NCI-H2081 treated with DMSO at 0.1 percent for 48 hours (cell line): ENCODE measurements around the gene IL15RA.
"Not testable (repeated sequence)": the region's sequence is repeated elsewhere in the genome, so short reads cannot be mapped to it uniquely, and the experiment has no call there.

Experiments used
- DNase-seq: peaks from one replicate; lab custom pipeline; 2025; lab: John Stamatoyannopoulos, UW

Gene IL15RA

DNA sequence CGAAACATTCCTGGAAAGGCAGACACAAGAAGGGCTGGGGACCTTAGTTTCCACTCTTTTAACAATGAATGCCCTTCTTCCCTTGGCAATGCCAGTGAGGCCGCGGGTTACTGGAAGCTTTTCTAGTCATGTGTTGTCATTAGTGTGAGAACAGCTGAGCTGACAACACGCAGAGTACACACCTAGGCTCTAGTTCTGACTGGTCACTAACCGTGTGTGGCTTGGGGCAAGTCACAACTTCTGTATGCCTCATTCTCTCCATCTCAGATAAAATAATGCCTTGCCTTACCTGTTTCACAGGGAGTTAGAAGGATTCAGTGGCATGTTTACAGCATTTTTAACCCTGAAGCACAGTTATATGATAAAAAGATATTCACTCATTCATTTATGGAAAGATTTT, 55.6 kb downstream of the IL15RA start:
- no peak for DNase-seq

DNA sequence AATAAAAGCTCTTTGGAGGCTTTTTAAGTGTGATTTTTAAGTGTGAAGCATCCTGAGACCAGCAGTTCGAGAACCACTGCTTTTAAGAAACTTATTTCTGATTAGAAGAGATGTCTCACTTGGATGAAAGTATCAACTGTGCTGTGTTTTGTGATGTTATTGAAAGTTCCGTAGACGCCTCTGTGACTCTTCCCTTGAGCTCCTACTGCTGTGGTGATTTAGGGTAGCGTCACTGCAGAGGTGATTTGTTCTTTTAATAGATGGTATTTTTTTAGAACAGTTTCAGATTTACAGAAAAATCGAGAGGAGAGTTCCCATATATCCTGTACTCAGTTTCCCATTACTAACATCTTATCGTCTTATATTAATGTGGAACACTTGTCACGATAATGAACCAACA, 57.8 kb downstream of the IL15RA start:
- DNase-seq: no peak

DNA sequence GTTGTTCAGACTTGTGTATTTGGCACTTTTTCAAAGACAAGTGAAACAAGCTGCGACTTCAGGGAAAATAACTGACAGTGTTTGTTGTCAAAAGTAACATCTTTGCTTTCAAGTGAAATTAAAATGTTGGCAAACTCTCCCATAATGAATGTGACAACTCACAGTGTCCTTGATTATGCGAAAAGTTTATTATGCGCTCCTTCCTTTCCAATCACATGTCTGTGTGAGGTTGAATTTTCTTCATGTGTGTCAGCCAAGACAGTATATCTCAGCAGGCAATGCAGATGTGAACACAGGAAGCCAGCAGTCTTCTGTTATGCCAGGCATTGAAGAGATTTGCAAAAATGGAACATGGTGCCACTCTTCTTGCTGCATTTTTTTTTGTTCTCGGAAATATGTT, 58.6 kb downstream of the IL15RA start:
- no peak for DNase-seq

DNA sequence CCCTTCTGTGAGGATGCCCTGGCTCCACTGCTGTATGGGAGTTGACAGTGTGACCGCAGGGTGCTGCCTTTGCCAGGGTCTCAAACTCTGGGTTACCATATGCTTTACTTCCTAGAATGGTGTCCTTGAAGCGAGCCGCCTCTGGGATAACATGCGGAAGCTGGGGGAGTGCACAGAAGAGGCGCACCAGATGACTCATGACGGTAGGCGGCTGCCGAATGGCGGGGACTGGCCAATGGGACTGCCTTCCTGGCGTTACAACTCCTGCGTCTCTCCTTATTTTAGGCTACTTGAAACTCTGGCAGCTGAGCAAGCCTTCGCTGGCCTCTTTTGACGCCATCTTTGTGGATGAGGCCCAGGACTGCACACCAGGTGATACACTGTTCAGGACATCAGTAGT, 60.0 kb downstream of the IL15RA start:
- no peak for DNase-seq

DNA sequence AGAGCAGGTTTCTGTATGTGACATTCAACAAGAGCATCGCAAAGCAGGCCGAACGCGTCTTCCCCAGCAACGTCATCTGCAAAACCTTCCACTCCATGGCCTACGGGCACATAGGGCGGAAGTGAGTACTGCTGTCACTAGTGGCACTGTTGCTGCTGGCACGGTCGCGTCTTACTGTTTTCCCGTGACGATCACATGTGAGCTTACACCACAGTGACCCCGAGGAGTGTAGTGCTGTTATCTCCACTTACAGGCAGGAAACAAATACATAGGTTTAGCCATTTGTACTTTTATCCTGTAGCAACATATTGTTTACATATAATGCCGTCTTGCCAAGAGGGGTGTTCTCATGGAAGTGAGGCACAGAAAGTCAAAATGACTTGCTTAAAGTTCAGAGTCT, 61.9 kb downstream of the IL15RA start:
- DNase-seq: no peak

DNA sequence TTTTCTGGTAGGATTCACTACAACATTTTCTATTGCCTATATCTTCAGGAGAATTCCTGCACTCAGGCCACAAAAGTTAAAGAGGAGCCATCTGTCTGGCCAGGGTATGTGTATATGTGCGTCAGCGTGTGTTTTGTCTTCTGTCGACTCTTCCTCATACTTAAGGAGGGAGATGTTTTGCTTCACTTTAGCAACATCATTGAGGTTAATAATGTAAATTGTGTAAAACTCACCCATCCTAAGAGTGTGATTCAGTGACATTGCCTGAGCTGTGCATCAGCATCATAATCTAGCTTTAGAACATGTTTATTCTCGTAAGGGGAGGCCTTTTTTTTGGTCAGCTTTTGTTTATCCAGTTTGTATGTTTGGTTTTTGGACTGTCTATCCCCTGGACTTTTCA, 63.6 kb downstream of the IL15RA start:
- DNase-seq: no peak

DNA sequence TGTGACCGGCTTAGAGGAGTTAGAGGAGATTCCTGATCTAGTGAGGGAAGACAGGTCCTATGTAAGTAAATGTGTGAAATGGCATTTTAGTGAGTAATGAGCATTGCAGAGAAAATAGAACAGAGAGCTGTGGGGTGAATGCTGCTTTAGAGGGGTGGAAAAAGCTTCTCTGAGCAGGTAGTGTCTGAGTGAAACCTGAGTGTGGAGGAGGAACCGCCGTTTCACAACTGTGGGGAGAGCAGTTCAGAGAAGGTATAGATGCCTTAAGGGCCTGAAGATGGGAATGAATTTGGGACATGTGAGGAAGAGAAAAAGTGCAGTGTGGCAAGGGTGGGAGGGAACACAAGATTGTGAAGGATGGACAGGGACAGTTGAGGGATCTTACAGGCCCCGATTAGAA, 65.7 kb downstream of the IL15RA start:
- DNase-seq: no peak

DNA sequence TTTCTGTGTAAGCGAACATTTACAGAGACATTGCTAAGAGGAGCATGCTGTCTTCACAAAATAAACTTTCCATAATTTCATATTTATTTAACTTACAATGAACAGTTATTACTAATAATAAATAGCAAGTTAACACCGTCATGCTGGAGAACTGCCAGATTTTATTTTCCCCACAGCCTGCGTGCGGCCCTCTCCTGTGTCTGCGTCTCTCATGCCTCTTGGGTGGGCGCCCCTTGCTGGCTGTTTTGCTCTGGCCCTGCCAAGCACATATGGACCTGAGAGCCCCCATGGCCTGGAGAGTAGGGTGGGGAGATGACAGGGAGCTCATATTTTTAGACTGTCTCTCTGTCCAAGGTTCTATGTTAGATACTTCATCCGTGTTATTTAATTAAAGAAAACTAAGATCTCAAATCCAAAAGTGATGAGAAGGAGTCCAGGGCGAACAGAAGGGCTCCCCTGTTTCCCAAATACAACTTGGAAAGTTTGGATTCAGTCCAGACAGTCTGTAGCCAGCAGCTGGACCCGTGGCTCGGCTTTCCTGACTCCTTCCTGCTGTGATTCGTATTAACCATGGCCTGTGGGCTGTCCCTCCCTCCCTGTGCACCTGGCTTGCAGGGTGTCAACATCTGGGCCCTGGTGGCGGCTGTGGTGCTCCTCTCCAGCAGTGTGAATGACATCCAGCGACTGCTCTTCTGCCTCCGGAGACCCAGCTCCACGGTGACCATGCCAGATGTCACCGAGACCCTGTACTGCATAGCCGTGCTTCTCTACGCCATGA, 66.8 kb downstream of the IL15RA start:
- DNase-seq: peak; percentile 58

DNA sequence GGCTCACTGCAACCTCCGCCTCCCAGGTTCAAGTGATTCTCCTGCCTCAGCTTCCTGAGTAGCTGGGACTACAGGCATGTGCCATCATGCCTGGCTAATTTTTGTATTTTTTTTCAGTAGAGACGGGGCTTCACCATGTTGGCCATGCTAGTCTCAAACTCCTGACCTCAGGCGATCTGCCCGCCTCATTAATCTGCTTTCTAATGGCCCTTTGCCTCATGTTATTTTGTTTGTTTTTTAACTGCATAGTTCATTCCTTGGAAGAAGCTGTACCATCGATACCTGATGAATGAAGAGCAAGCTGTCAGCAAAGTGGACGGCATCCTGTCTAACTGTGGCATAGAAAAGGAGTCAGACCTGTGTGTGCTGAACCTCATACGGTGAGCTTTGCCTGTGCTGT, 68.7 kb downstream of the IL15RA start:
- DNase-seq: not testable (repeated sequence)

DNA sequence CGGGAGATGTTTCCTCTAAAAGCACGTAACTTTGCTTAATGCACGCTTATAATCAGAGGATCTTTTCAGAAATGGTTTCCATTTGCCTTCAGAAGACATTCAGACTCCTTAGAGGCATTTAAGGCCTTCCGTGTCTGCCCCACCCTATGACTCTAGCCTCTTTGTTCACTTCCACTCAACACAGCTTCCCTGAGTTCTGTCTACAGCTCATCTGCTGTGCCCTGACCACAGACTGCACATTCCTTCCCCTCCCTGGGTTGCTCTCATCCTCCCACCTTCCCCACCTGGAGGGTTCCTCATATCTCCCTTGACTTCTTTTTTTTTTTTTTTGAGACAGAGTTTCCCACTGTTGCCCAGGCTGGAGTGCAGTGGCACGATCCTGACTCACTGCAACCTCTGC, 70.7 kb downstream of the IL15RA start:
- no peak for DNase-seq

DNA sequence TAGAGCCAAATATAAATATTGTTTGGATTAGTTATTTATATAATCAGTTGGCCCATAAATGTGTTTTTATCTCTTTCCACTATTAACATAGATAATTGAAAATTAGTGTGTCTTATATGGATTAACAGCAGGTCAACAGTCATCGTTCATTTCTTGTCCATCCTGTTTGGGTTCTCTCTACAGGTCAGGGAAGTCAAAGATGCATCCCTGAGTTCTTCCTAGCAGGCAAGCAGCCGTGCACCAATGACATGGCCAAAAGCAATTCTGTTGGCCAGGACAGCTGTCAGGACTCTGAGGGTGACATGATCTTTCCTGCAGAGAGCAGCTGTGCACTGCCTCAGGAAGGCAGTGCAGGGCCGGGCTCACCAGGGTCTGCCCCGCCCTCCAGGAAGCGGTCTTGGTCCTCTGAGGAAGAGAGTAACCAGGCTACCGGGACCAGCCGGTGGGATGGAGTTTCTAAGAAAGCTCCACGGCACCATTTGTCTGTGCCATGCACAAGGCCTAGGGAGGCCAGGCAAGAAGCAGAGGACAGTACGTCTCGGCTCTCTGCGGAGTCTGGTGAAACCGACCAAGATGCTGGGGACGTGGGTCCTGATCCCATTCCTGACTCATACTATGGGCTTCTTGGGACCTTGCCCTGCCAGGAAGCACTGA, 71.4 kb downstream of the IL15RA start:
- no peak for DNase-seq

DNA sequence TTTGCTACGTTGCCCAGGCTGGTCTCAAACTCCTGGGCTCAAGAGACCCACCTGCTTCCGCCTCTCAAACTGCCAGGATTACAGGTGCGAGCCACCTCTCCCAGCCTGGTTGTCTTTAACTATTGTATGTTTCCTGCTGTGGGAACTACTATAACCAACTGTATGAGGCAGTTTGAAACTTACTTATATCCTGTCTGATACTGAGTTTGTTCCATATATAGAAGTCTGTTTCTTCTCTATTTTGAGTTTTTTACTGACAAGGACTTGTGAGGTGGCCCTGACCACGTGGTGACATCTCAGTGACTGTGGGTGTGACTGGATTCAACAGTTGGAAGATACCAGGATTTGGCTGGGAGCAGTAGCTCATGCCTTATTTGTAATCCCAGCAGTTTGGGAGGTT, 73.1 kb downstream of the IL15RA start:
- no peak for DNase-seq

DNA sequence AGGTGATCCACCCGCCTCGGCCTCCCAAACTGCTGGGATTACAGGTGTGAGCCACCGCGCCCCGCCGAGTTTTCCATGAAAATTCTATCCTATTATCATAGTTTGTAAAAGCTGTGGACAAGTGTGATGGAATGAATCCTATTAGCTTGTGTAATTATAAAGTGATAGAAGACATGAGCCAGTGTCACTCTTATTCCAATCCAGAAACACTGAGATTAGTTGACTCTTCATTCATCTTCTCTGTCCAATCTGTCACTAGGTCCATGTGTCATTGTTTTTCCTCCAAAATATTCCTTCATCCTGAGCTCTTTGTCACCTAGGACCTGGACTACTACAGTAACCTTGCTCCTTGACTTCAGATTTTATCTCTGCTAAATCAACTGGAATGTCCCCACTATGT, 73.8 kb downstream of the IL15RA start:
- DNase-seq: no peak

DNA sequence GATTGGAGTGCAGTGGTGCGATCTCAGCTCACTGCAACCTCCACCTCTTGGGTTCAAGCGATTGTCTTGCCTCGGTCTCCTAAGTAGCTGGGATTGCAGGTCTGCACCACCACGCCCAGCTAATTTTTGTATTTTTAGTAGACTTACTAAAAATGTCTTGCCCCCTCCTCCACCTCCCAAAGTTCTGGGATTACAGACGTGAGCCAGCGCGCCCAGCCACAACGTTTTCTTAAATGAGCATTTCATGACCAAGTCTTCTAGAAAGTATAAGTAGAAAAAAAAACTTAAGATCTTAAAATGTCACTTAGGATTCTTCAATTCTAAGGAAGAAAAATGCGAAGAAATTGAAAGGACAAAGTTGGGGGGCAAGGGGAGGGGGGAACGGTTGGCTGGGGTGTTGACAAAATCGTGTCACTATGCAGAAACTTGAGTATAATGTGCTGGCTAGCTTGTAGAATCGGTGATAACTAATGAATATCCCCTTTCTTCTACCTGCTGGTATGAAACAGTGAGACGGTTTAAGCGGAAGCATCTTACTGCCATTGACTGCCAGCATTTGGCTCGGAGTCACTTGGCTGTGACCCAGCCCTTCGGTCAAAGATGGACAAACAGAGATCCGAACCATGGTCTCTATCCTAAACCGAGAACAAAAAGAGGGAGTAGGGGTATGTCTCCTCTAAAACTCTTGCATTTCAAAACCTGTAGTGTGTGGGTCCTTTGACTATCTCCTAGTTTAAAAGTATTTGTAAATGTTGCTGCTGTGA, 74.7 kb downstream of the IL15RA start:
- no peak for DNase-seq
